ENCODE data around the gene OMD. TPM values are rescaled to one million over a fixed set of nuclear protein-coding genes. Genes with fewer than 3 reads are reported as not detected.

OMD gene
- total RNA-seq, 1 donor from 2014 or later = not detected

DNA sequence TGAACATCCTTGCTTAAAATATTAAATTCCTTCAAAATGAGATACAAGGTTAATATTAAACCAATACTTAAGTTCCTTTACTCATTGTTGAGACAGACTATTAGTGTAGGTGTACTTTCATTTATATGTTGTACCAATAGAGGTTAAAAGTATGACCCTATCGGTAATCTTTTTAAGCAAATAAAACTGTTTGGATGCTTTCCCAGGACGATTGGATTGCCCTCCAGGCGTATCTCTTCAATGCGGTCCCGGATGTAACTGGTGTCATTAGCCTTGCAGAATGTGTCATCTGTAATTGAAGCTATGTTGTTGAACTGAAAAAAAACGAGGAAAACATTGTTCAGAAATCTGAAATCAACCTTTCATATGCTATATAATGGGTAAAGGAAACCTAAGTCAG lies 38.8 kb downstream of the OMD start:
- no peak overlapping the region for H3K9ac ChIP-seq
- no peaks in the 10 kb centered on the region for H3K36me3 ChIP-seq
- H3K4me2 ChIP-seq = no peak overlapping the region
- H3K27me3 Mint-ChIP-seq (ENCODE audit: insufficient read depth, low read depth) = no peaks in the 10 kb centered on the region
- no peaks in the 10 kb centered on the region for H3K9me3 Mint-ChIP-seq
- H3K27ac ChIP-seq = no peak overlapping the region
- no peaks in the 10 kb centered on the region for H3K4me1 Mint-ChIP-seq
- H3K36me3 Mint-ChIP-seq = no peaks in the 10 kb centered on the region
- no peaks in the 10 kb centered on the region for H3K9me3 ChIP-seq (ENCODE audit: low read depth)
- no peaks in the 10 kb centered on the region for H3K27me3 ChIP-seq
- H2AFZ ChIP-seq (replicated peaks) = no peak overlapping the region
- no peaks in the 10 kb centered on the region for H4K20me1 ChIP-seq (ENCODE audit: low read depth)
- no peak overlapping the region for H3K27ac Mint-ChIP-seq
- TF ChIP-seq, protein P1, sequence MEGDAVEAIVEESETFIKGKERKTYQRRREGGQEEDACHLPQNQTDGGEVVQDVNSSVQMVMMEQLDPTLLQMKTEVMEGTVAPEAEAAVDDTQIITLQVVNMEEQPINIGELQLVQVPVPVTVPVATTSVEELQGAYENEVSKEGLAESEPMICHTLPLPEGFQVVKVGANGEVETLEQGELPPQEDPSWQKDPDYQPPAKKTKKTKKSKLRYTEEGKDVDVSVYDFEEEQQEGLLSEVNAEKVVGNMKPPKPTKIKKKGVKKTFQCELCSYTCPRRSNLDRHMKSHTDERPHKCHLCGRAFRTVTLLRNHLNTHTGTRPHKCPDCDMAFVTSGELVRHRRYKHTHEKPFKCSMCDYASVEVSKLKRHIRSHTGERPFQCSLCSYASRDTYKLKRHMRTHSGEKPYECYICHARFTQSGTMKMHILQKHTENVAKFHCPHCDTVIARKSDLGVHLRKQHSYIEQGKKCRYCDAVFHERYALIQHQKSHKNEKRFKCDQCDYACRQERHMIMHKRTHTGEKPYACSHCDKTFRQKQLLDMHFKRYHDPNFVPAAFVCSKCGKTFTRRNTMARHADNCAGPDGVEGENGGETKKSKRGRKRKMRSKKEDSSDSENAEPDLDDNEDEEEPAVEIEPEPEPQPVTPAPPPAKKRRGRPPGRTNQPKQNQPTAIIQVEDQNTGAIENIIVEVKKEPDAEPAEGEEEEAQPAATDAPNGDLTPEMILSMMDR (IDR thresholded peaks at IDR 0.05) = no peak
- TF ChIP-seq EZH2 (IDR thresholded peaks at IDR 0.05) (no peak), EZH2phosphoT487 (IDR thresholded peaks at IDR 0.05) (no peak)
- H3K4me3 Mint-ChIP-seq = no peak overlapping the region
- no peaks in the 10 kb centered on the region for H3K4me1 ChIP-seq
- DNase-seq (ENCODE audit: low spot score) = no peak
- no peaks in the 10 kb centered on the region for H3F3A ChIP-seq (ENCODE audit: low read depth)
- no peak overlapping the region for H3K4me3 ChIP-seq
- no peaks in the 10 kb centered on the region for H3K79me2 ChIP-seq (ENCODE audit: low read depth)

DNA sequence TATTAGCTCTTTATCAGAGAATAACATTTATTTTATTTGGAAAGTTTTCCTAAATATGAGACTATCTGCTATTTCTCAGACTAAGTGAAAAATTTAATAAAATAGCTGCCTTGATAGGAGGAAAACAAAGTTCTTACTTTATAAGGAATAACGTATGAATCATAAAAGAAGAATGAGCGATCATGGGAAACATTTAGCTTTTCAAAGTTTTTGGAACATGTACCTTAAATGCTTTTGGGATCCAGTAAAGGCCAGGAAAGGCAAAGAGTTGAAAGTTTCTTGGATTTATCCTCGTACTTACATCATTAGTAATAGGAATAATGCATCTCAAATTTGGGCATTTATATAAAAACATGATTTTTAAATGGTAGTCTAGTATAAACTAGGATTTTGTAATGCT lies 39.3 kb downstream of the OMD start:
- Histone ChIP-seq H3K27me3 (no peaks in the 10 kb centered on the region), H3K4me3 (no peak overlapping the region), H3K27ac (no peak overlapping the region), H3K36me3 (no peaks in the 10 kb centered on the region), H3F3A (ENCODE audit: low read depth) (no peaks in the 10 kb centered on the region), H3K4me2 (no peak overlapping the region), H3K9ac (no peak overlapping the region), H3K4me1 (no peaks in the 10 kb centered on the region), H4K20me1 (ENCODE audit: low read depth) (no peaks in the 10 kb centered on the region), H3K79me2 (ENCODE audit: low read depth) (no peaks in the 10 kb centered on the region), H3K9me3 (ENCODE audit: low read depth) (no peaks in the 10 kb centered on the region), H2AFZ (replicated peaks) (no peak overlapping the region)
- Mint-ChIP-seq H3K4me3 (no peak overlapping the region), H3K9me3 (no peaks in the 10 kb centered on the region), H3K27me3 (ENCODE audit: insufficient read depth, low read depth) (no peaks in the 10 kb centered on the region), H3K27ac (no peak overlapping the region), H3K36me3 (no peaks in the 10 kb centered on the region), H3K4me1 (no peaks in the 10 kb centered on the region)
- DNase-seq (ENCODE audit: low spot score) = no peak
- TF ChIP-seq, protein P1 (IDR thresholded peaks at IDR 0.05) = no peak
- no peak for TF ChIP-seq EZH2phosphoT487 (IDR thresholded peaks at IDR 0.05)

DNA sequence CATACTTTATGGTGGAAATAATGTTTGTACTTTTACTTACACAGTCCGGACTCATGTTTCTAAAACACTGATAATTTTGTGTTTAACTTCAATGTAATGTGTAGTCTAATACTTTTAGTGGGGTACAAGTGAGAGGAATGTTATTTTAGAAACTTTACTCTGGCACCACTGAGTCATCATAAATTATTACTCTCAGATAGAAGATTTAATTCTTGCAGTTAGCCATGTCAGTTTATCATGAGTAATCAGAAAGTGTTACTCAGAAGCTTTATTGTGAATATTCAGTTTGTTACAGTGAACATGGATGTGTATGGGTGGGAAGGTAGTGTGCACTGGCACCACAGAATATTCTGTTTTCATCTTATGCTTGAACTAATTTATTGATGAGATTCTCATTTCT lies 39.9 kb downstream of the OMD start:
- Histone ChIP-seq H4K20me1 (ENCODE audit: low read depth) (no peaks in the 10 kb centered on the region), H3K79me2 (ENCODE audit: low read depth) (no peaks in the 10 kb centered on the region), H3K36me3 (no peaks in the 10 kb centered on the region), H3K9me3 (ENCODE audit: low read depth) (no peaks in the 10 kb centered on the region), H3K27me3 (no peaks in the 10 kb centered on the region), H3K9ac (no peak overlapping the region), H3K4me1 (peaks cover 1% of the 10 kb centered on the region), H3K4me2 (no peak overlapping the region), H3K4me3 (no peak overlapping the region), H3K27ac (no peak overlapping the region), H2AFZ (replicated peaks) (no peak overlapping the region), H3F3A (ENCODE audit: low read depth) (no peaks in the 10 kb centered on the region)
- Mint-ChIP-seq H3K27ac (no peak overlapping the region), H3K4me3 (no peak overlapping the region), H3K9me3 (no peaks in the 10 kb centered on the region), H3K4me1 (peaks cover 4% of the 10 kb centered on the region), H3K27me3 (ENCODE audit: insufficient read depth, low read depth) (no peaks in the 10 kb centered on the region), H3K36me3 (no peaks in the 10 kb centered on the region)
- TF ChIP-seq, protein P1 (IDR thresholded peaks at IDR 0.05) = no peak
- TF ChIP-seq EZH2 (IDR thresholded peaks at IDR 0.05) (no peak), EZH2phosphoT487 (IDR thresholded peaks at IDR 0.05) (no peak)
- DNase-seq (ENCODE audit: low spot score) = no peak

DNA sequence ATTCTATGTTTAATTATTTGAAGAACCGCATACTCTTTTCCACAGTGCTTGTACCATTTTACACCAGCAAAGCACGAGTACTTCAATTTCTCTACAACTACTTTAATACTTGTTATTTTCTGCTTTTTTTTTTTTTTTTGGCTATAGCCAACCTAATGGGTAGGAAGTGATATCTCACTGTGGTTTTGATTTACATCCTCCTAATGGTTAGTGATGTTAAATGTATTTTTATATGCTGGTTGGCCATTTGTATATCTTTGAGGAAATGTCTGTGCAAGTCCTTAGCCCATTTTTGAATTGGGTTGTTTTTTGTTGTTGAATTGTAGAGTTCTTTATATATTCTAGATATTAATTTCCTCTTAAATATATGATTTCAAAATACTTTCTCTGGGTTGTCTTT lies 42.5 kb downstream of the OMD start:
- Histone ChIP-seq H2AFZ (replicated peaks) (no peak overlapping the region), H3K36me3 (no peaks in the 10 kb centered on the region), H3F3A (ENCODE audit: low read depth) (no peaks in the 10 kb centered on the region), H3K4me1 (peaks cover 7% of the 10 kb centered on the region), H3K9ac (no peak overlapping the region), H3K79me2 (ENCODE audit: low read depth) (no peaks in the 10 kb centered on the region), H3K4me2 (no peak overlapping the region), H3K27me3 (no peaks in the 10 kb centered on the region), H3K9me3 (ENCODE audit: low read depth) (no peaks in the 10 kb centered on the region), H4K20me1 (ENCODE audit: low read depth) (no peaks in the 10 kb centered on the region), H3K27ac (no peak overlapping the region), H3K4me3 (no peak overlapping the region)
- no peaks in the 10 kb centered on the region for H3K9me3 Mint-ChIP-seq
- H3K27me3 Mint-ChIP-seq (ENCODE audit: insufficient read depth, low read depth) = no peaks in the 10 kb centered on the region
- no peak for DNase-seq (ENCODE audit: low spot score)
- no peak overlapping the region for H3K4me3 Mint-ChIP-seq
- TF ChIP-seq EZH2phosphoT487 (IDR thresholded peaks at IDR 0.05) (no peak), EZH2 (IDR thresholded peaks at IDR 0.05) (no peak)
- TF ChIP-seq, protein P1 (IDR thresholded peaks at IDR 0.05) = no peak
- H3K27ac Mint-ChIP-seq = no peak overlapping the region
- peaks cover 11% of the 10 kb centered on the region for H3K4me1 Mint-ChIP-seq
- no peaks in the 10 kb centered on the region for H3K36me3 Mint-ChIP-seq

Data from neural progenitor cell (in vitro differentiated cells).